Measurements from ENCODE around the gene AVP.
"Not testable (repeated sequence)": the region's sequence is repeated elsewhere in the genome, so short reads cannot be mapped to it uniquely, and the experiment has no call there.

The AVP gene

GRCh38 chr20:3071266-3071609 lies 13.3 kb downstream of the AVP start:
- H3K27ac ChIP-seq, result no peak overlapping the region
- H3K36me3 ChIP-seq, result no peaks in the 10 kb centered on the region
- peaks cover 0 to 50% of the 10 kb centered on the region in 2 donors for H3K27me3 ChIP-seq
- H3K9me3 ChIP-seq, result no peaks in the 10 kb centered on the region
- peak overlapping the region in 1 of 2 donors; percentile 34 for H3K4me3 ChIP-seq
- DNase-seq, result no peak
- H3K4me1 ChIP-seq, result peaks cover 5 to 12% (median 9%) of the 10 kb centered on the region in 4 donors
- TF ChIP-seq CTCF (IDR thresholded peaks at IDR 0.05), result no peak
- intact Hi-C loops (cut with DNase I; ENCODE audit: low total_unique reads), result no loop called here

GRCh38 chr20:3070725-3071124 lies 13.8 kb downstream of the AVP start:
- Histone ChIP-seq H3K36me3 (no peaks in the 10 kb centered on the region), H3K4me3 (no peak overlapping the region), H3K27ac (no peak overlapping the region), H3K27me3 (peaks cover 0 to 45% of the 10 kb centered on the region in 2 donors), H3K4me1 (peaks cover 5 to 12% (median 9%) of the 10 kb centered on the region in 4 donors), H3K9me3 (no peaks in the 10 kb centered on the region)
- intact Hi-C loops (cut with DNase I; ENCODE audit: low total_unique reads), result no loop called here
- DNase-seq, result no peak
- no peak for TF ChIP-seq CTCF (IDR thresholded peaks at IDR 0.05)

GRCh38 chr20:3068986-3069900 lies 15.3 kb downstream of the AVP start:
- no peaks in the 10 kb centered on the region for H3K9me3 ChIP-seq
- intact Hi-C loops (cut with DNase I; ENCODE audit: low total_unique reads), result no loop called here
- no peaks in the 10 kb centered on the region for H3K36me3 ChIP-seq
- no peak overlapping the region for H3K27ac ChIP-seq
- DNase-seq, result no peak
- no peak for TF ChIP-seq CTCF (IDR thresholded peaks at IDR 0.05)
- H3K4me1 ChIP-seq, result peaks cover 5 to 12% (median 9%) of the 10 kb centered on the region in 4 donors
- H3K27me3 ChIP-seq, result peaks cover 0 to 44% of the 10 kb centered on the region in 2 donors
- H3K4me3 ChIP-seq, result no peak overlapping the region

GRCh38 chr20:3068075-3068474 lies 16.4 kb downstream of the AVP start:
- Histone ChIP-seq H3K4me3 (no peak overlapping the region), H3K4me1 (peaks cover 5 to 12% (median 9%) of the 10 kb centered on the region in 4 donors), H3K27ac (no peak overlapping the region), H3K9me3 (no peaks in the 10 kb centered on the region), H3K36me3 (no peaks in the 10 kb centered on the region), H3K27me3 (peaks cover 0 to 33% of the 10 kb centered on the region in 2 donors)
- DNase-seq, result no peak
- intact Hi-C loops (cut with DNase I; ENCODE audit: low total_unique reads), result no loop called here
- TF ChIP-seq CTCF (IDR thresholded peaks at IDR 0.05), result no peak

GRCh38 chr20:3067139-3068014 lies 17.1 kb downstream of the AVP start:
- Histone ChIP-seq H3K27ac (no peak overlapping the region), H3K9me3 (no peaks in the 10 kb centered on the region), H3K36me3 (no peaks in the 10 kb centered on the region), H3K4me1 (peaks cover 5 to 10% (median 9%) of the 10 kb centered on the region in 4 donors), H3K4me3 (no peak overlapping the region), H3K27me3 (peaks cover 0 to 26% of the 10 kb centered on the region in 2 donors)
- intact Hi-C loops (cut with DNase I; ENCODE audit: low total_unique reads), result no loop called here
- TF ChIP-seq CTCF (IDR thresholded peaks at IDR 0.05), result no peak
- DNase-seq, result no peak

- H3K36me3 ChIP-seq; H3K27me3 ChIP-seq; intact Hi-C loops (cut with DNase I; ENCODE audit: low total_unique reads); H3K9me3 ChIP-seq; DNase-seq; H3K27ac ChIP-seq; H3K4me1 ChIP-seq; H3K4me3 ChIP-seq: not testable (repeated sequence)
These were observed 20.4 kb downstream of the AVP start for GRCh38 chr20:3064119-3064518.

Data from tibial artery (tissue), 4 donors.